Testis (tissue), 3 donors: Measurements from ENCODE around the gene NOP9. TPM values are rescaled to one million over a fixed set of nuclear protein-coding genes. Genes with fewer than 3 reads are reported as not detected.

Experiments
- DNase-seq: peaks from one replicate; pipeline ENCODE4 v3.0.0-alpha.2; 2019
- H3K27ac ChIP-seq, 2 donors: fragments of 200-600 bp; sonication (generic); one replicate each; pipeline ENCODE4 v1.5.1; 2019
- H3K27me3 ChIP-seq: fragments of 200-600 bp; sonication (generic); one replicate; pipeline ENCODE4 v1.5.1; 2019
- H3K36me3 ChIP-seq: fragments of 200-600 bp; sonication (generic); one replicate; pipeline ENCODE4 v1.5.1; 2017; ENCODE audit warnings: low read depth; ENCODE audit errors: missing control alignments
- H3K4me1 ChIP-seq: fragments of 200-600 bp; sonication (generic); one replicate; pipeline ENCODE4 v1.5.1; 2019
- H3K4me3 ChIP-seq, 2 donors: fragments of 200-600 bp; sonication (generic); one replicate each; pipeline ENCODE4 v1.5.1; 2017 to 2019
- H3K9me3 ChIP-seq: fragments of 200-600 bp; sonication (generic); one replicate; pipeline ENCODE4 v1.5.1; 2017
- CTCF ChIP-seq, 3 experiments: fragments of 450-650 bp in 2 of 3; fragments of 200-600 bp in 1 of 3; sonication (generic) in 1 of 3; IDR thresholded peaks; one replicate each; pipeline ENCODE4 v1.5.1; 2016 to 2019; ENCODE audit warnings: antibody characterized with exemption in 3 of 3, mild to moderate bottlenecking in 2 of 3, moderate library complexity in 1 of 3
- POLR2A ChIP-seq: fragments of 450-650 bp; IDR thresholded peaks from one replicate; pipeline ENCODE4 v1.6.1; 2017; ENCODE audit warnings: antibody characterized with exemption, mild to moderate bottlenecking, moderate library complexity
- WGBS, 2 donors: methylation state at CpG; one replicate each; pipeline ENCODE4 v1.1.5; 2018; 5-methylcytosine and 5-hydroxymethylcytosine counted together
- intact Hi-C: fragments of 100-400 bp; cut with DNase I; formaldehyde crosslinking; loops from one replicate; pipeline ENCODE4 v1.15.1; 2023; ENCODE audit warnings: low total_unique reads
- polyA plus RNA-seq: library from polyadenylated mRNA; stranded (reverse); fragments of 350-450 nt; fragmentation: Illumina TruSeq; extraction: RNeasy Lipid Tissue Mini Kit (QIAGEN cat#74804); gene quantifications from one replicate; pipeline ENCODE4 v1.2.3, GENCODE V29; 2014; ENCODE audit warnings: low read depth, low replicate concordance; ENCODE audit not compliant: insufficient read depth
- total RNA-seq, 2 donors: library from RNA; depleted of rRNA; stranded (reverse); fragments of >200 nt; gene quantifications; one replicate each; pipeline ENCODE4 v1.2.3, GENCODE V29; 2016

NOP9 gene
- total and polyA plus RNA-seq, 3 donors from 2014 or later = 20.1 to 27.6 (median 25.0) TPM

GRCh38 chr14:24269910-24270536 is 29.6 kb upstream of the NOP9 start:
- DNase-seq = no peak
- TF ChIP-seq POLR2A (no peak), CTCF (IDR thresholded peaks at IDR 0.05) (no peak)
- Histone ChIP-seq H3K4me3 (no peak overlapping the region), H3K36me3 (no peaks in the 10 kb centered on the region), H3K27ac (no peak overlapping the region), H3K4me1 (peaks cover 7% of the 10 kb centered on the region), H3K27me3 (no peaks in the 10 kb centered on the region), H3K9me3 (no peaks in the 10 kb centered on the region)
- WGBS, 2 donors = 91 to 93% methylated on average over 7 to 14 of the region's 14 CpGs
- intact Hi-C loops = no loop called here

- WGBS, 2 donors = 15 to 23% methylated on average over 5 to 13 of the region's 13 CpGs
- TF ChIP-seq CTCF (IDR thresholded peaks at IDR 0.05) (no peak), POLR2A (no peak)
- Histone ChIP-seq H3K36me3 (no peaks in the 10 kb centered on the region), H3K27ac (peak overlapping the region; percentile 91 to 95), H3K27me3 (no peaks in the 10 kb centered on the region), H3K9me3 (no peaks in the 10 kb centered on the region), H3K4me1 (peaks cover 7% of the 10 kb centered on the region), H3K4me3 (peak overlapping the region; percentile 83 to 89)
- intact Hi-C loops = no loop called here
- no peak for DNase-seq
Observed at GRCh38 chr14:24270537-24271133, 29.0 kb upstream of the NOP9 start.

GRCh38 chr14:24271134-24271833 is 28.4 kb upstream of the NOP9 start, which contains the start of gene RABGGTA:
Gene RABGGTA, minus strand, starts transcription at chr14:24271597. Its CDS starts 482 bp downstream, at chr14:24271115.
- Histone ChIP-seq H3K4me1 (peaks cover 7% of the 10 kb centered on the region), H3K27ac (peak within 1 kb of the TSS; percentile 91 to 95), H3K36me3 (no peaks in the 10 kb centered on the region), H3K4me3 (peak within 1 kb of the TSS; percentile 83 to 89), H3K27me3 (no peaks in the 10 kb centered on the region), H3K9me3 (no peaks in the 10 kb centered on the region)
- DNase-seq = peak; percentile 90
- intact Hi-C loops = no loop called here
- TF ChIP-seq CTCF (IDR thresholded peaks at IDR 0.05) (peak; percentile 46 to 73 (median 64)), POLR2A (no peak)
- WGBS, 2 donors = 0% methylated on average over 2 to 41 of the region's 61 CpGs

GRCh38 chr14:24271834-24272263 is 27.8 kb upstream of the NOP9 start:
- intact Hi-C loops = no loop called here
- Histone ChIP-seq H3K4me3 (peak overlapping the region; percentile 83 to 89), H3K4me1 (peaks cover 7% of the 10 kb centered on the region), H3K9me3 (no peaks in the 10 kb centered on the region), H3K27ac (peak overlapping the region; percentile 91 to 95), H3K27me3 (no peaks in the 10 kb centered on the region), H3K36me3 (no peaks in the 10 kb centered on the region)
- WGBS, 2 donors = 17 to 19% methylated on average over 3 of the region's 3 CpGs
- no peak for TF ChIP-seq CTCF (IDR thresholded peaks at IDR 0.05)
- no peak for TF ChIP-seq POLR2A
- no peak for DNase-seq
